GM18507 (cell line): ENCODE data around the gene ICAM2.
"Not testable (repeated sequence)": the region's sequence is repeated elsewhere in the genome, so short reads cannot be mapped to it uniquely, and the experiment has no call there.

Experiments
- DNase-seq: peaks from one replicate; pipeline ENCODE4 v3.0.0; 2011; ENCODE audit warnings: low read depth; ENCODE audit not compliant: insufficient read length; ENCODE audit errors: extremely low spot score
- FAIRE-seq: peaks from 2 replicates; lab custom pipeline; 2011; peaks lifted over from hg19 to GRCh38; lab: Jason Lieb, UNC

The ICAM2 gene

GRCh38 chr17:64016974-64017373, 3.5 kb downstream of the ICAM2 start:
- DNase-seq, result no peak
- no peak for FAIRE-seq

GRCh38 chr17:64016231-64016784, 4.1 kb downstream of the ICAM2 start:
- no peak for DNase-seq
- peak; percentile 35 for FAIRE-seq

DNA sequence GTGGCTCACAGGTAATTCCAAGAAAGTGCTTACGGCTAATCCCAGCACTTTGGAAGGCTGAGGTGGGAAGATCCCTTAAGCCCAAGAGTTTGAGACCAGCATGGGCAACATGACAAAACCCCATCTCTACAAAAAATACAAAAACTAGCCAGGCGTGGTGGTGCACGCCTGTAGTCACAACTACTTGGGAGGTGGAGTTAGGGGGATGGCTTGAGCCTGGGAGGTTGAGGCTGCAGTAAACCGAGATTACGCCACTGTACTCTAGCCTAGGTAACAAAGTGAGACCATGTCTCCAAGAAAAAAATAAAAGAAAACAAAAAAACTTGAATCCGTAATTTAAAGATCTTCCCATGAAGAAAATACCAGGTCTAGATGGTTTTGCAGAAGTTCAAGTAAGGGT, 5.0 kb downstream of the ICAM2 start:
- DNase-seq (no peak), FAIRE-seq (no peak)

DNA sequence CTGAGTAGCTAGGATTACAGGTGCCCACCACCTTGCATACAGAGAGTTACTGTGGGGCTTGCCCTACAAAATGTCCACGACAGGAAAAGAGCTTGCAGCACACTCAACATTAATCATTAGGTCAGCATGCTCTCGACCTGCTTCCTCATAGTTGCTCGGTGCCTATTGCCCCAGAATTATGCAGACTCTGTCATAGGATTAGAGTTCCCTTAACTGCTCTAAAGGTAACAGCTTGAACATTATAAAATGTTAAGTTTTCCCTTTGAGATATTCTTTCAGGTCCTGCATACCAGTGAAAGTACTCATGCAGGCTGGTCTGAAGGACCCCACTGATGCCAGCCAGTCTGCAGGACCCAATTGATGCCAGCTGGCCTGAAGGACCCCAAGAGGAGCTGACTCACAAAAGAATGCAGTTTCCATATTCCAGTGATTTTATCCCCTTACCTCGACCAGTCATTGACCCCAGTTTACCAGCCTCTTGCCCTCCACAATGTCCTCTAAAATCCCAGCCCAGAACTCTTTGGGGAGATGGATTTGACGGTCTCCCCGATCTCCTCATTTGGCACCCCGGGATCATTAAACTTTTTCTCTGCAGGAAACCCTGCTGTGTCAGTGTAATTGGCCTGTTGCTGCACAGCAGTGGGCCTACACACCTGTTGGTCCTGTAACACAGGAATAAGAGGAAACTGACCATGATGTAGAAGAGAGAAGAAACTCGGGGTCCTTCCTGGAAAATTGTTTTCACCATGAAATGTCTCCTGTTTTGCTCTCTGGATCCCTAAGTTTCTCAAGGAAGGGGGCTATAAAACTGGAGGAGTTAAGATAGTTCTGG, 10.6 kb downstream of the ICAM2 start:
- FAIRE-seq, result no peak
- DNase-seq, result no peak

GRCh38 chr17:64008830-64009229, 11.6 kb downstream of the ICAM2 start:
- DNase-seq (no peak), FAIRE-seq (no peak)

GRCh38 chr17:64008346-64008745, 12.1 kb downstream of the ICAM2 start:
- no peak for FAIRE-seq
- DNase-seq, result no peak

- DNase-seq (no peak), FAIRE-seq (no peak)
Measured at GRCh38 chr17:64007838-64008282, 12.6 kb downstream of the ICAM2 start.

GRCh38 chr17:64007089-64007837, 13.2 kb downstream of the ICAM2 start:
- FAIRE-seq, DNase-seq: not testable (repeated sequence)

GRCh38 chr17:64006361-64007088, 13.9 kb downstream of the ICAM2 start:
- no peak for FAIRE-seq
- no peak for DNase-seq

DNA sequence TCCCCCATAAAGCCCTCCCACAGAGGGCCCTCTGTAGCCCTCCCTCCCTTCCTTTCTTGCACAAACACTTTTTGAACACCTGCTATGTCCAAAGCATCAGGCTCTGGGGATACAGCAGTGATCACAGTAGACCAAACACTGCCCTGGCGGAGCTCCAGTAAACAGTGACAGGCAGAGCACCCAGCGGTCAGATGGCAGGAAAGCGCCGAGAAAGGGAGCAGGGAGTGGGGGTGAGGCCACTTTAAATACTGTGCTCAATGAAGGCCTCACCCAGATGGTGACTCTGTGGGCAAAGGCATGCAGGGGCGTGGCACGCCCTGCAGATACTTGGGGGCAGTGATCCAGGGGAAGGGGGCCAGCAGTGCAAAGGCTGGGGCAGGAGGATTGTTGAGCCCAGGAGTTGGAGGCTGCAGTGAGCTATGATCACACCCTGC, 14.7 kb downstream of the ICAM2 start:
- no peak for DNase-seq

GRCh38 chr17:64004903-64005733, 15.3 kb downstream of the ICAM2 start:
- no peak for FAIRE-seq
- no peak for DNase-seq

More for the DNA sequence above, 14.7 kb downstream of the ICAM2 start:
- no peak for FAIRE-seq

DNA sequence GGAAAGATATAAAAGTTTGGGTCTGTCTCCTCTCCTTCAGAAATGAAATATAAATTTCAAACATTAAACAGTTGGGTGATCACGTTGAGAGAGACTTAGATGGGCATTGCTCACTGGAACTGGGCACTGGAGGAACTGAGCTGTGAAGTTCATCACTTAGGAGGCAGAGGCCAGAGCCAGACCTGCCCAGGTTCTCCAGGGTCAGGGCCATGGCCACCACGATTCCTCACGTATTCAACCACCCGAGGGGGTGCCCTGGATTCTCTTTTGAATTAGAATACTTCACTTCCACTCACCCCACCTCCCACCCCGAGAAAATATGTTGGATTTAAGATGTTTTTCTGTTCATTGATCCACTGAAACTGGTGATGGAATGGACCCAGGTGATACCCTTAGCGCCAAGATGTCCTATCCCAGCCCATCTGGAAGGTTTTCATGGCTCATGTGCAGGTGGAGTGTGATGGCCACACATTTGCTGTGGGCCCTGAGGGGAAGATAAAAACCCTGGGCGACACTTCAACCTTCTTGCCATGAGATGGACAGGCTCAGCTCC, 16.1 kb downstream of the ICAM2 start:
- FAIRE-seq, result no peak
- no peak for DNase-seq

- FAIRE-seq (no peak), DNase-seq (no peak)
Measured at GRCh38 chr17:64003526-64004121, 16.8 kb downstream of the ICAM2 start.

DNA sequence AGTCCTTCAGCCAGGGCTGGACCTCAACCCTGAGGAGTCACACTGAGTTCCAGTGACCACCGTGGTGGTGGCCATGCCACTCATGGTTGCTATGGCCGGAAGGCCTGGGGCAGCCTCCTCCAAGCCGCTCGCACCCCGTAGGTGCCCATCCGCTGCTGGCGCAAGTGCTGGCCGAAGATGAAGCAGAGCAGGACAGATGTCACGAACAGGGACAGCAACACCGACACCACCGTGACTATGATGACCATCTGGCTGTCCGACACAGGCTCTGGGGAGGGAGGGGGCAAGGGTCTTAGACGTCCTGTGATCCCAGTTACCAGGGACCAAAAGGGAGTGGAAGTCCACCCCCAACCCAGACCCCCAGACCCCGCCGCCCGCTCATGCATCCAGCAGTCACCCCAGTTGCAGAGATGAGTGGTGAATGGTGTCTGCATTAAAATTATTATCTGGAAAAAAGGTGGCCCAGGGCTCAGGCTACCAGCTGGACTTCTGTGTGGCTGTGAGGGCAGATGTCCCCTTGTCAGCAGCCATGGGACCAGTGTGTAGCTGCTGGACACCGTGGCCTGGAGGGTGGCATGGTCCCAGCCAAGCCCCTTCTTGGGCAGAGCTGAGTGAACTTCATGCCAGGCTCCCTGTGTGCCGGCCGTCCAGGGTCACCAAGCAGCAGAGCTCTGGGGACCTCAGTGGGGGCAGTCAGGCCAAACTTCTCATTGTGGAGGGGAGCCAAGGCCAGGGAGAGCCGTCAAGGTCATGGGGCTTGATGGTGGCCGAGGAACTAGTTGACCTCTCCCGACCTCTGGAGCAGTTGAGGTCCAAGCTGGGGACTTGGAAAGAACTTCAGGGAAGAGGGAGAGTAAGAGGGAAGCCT, 17.5 kb downstream of the ICAM2 start:
- FAIRE-seq (no peak), DNase-seq (no peak)

- FAIRE-seq (no peak), DNase-seq (no peak)
Measured at GRCh38 chr17:64001763-64002529, 18.5 kb downstream of the ICAM2 start.

DNA sequence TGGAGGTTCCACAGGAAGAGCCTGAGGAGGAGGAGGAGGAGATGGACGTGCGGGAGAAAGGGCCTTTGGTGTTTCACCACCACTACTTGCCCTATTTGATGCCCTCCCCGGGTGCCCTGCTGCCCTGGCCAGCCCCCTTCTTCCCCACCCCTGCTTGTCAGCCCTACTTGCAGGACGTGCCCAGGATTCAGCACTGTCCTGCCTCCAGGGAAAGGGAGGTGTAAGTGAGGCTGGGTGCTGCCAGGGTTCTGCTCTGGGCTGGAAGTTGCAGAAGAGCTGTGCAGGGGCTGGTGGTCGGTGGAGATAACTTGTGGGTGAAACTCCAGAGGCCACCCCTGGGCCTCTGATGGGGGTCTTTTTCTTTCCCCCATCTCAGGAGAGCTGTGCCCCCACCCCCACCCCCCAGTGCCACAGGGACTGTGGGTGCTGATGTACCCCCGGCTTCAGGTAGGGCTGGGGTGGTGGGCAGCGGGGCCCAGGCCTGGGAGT, 19.3 kb downstream of the ICAM2 start:
- DNase-seq (no peak), FAIRE-seq (no peak)
